K562 (cell line): ENCODE results near the gene CMIP. TPM values are rescaled to one million over a fixed set of nuclear protein-coding genes. Genes with fewer than 3 reads are reported as not detected.
A peak's percentile ranks its signal among the peaks of the same experiment; 100 is the strongest.

ENCODE experiments used
- ATAC-seq: fragments of 200-7000 bp; cut with Tn5 transposase; 3 replicates; pipeline ENCODE4 v1.9.1; 2020; ENCODE audit warnings: moderate library complexity
- BruUV-seq: library from RNA; stranded (reverse); fragments of 400-500 nt; replicated peaks from 2 replicates; lab custom pipeline; 2021; lab: Mats Ljungman, UMichigan
- CTCF ChIA-PET: fragments of 300-600 bp; formaldehyde crosslinking; extraction: SDS; loops from one replicate; lab custom pipeline; 2021; ENCODE audit warnings: low intra/inter-chr PET ratio; lab: Yijun Ruan, JAX
- POLR2A ChIA-PET: fragments of 300-600, 350-650 bp; sonication (Branson Sonifier 250); formaldehyde crosslinking; extraction: SDS; loops from one replicate; lab custom pipeline; 2021; ENCODE audit warnings: antibody characterized with exemption, inconsistent platforms; lab: Yijun Ruan, JAX
- DNase-seq, 4 experiments: peaks; one replicate each; pipeline versions ENCODE4 v3.0.0 to v3.0.0-alpha.2; 2011 to 2018; ENCODE audit warnings: low spot score in 3 of 4, mixed read lengths in 3 of 4; ENCODE audit errors: extremely low read depth in 1 of 4
- FAIRE-seq: peaks from 2 replicates; lab custom pipeline; 2011; peaks lifted over from hg19 to GRCh38; lab: Jason Lieb, UNC
- H2AFZ ChIP-seq: 2 replicates; pipeline ENCODE4 v1.6.0; 2011; ENCODE audit warnings: low read depth, low read length, control low read depth, inconsistent platforms
- H3K27ac ChIP-seq: fragments of 200-600 bp; 3 replicates; pipeline ENCODE4 v1.8.0; 2011; ENCODE audit warnings: low read depth, mild to moderate bottlenecking, control low read depth, inconsistent platforms, low read length, moderate library complexity, mixed read lengths; ENCODE audit errors: extremely low read depth
- H3K27me3 ChIP-seq, 2 experiments: fragments of 300-600 bp in 1 of 2; 2 replicates in 1 of 2; 3 replicates in 1 of 2; pipeline versions ENCODE4 v1.6.0 to v1.8.0; 2011; ENCODE audit warnings: inconsistent platforms in 2 of 2, low read length in 2 of 2, mild to moderate bottlenecking in 1 of 2, mixed read lengths in 1 of 2, moderate library complexity in 1 of 2; ENCODE audit not compliant: control insufficient read depth in 2 of 2, insufficient read depth in 2 of 2
- H3K36me3 ChIP-seq: fragments of 300-600 bp; 3 replicates; pipeline ENCODE4 v1.8.0; 2011; ENCODE audit warnings: mild to moderate bottlenecking, low read length, inconsistent platforms; ENCODE audit not compliant: control insufficient read depth, insufficient read depth
- H3K4me1 ChIP-seq, 2 experiments: fragments of 200-600 bp in 1 of 2; replicated peaks in 1 of 2; 2 replicates in 1 of 2; 3 replicates in 1 of 2; pipeline versions ENCODE4 v1.5.1 to v1.8.0; 2011; ENCODE audit warnings: inconsistent platforms in 2 of 2, low read length in 2 of 2, mild to moderate bottlenecking in 1 of 2, mixed read lengths in 1 of 2, moderate library complexity in 1 of 2; ENCODE audit not compliant: control insufficient read depth in 2 of 2, insufficient read depth in 2 of 2
- H3K4me2 ChIP-seq: 2 replicates; pipeline ENCODE4 v1.6.1; 2011; ENCODE audit warnings: low read length, control low read depth, inconsistent platforms, mixed read lengths; ENCODE audit not compliant: insufficient read depth
- H3K4me3 ChIP-seq: fragments of 200-600 bp; sonication (generic), shearing (Covaris generic); 2 replicates; pipeline ENCODE4 v1.5.1; 2016; ENCODE audit warnings: control low read depth, inconsistent platforms
- H3K79me2 ChIP-seq: fragments of 200-600 bp; 3 replicates; pipeline ENCODE4 v1.8.0; 2011; ENCODE audit warnings: low read length, inconsistent platforms; ENCODE audit not compliant: control insufficient read depth, insufficient read depth
- H3K9ac ChIP-seq, 2 experiments: 2 replicates each; pipeline versions ENCODE4 v1.6.0 to v1.6.1; 2011; ENCODE audit warnings: low read depth in 2 of 2, low read length in 2 of 2, control low read depth in 1 of 2, inconsistent platforms in 1 of 2, mild to moderate bottlenecking in 1 of 2, mixed read lengths in 1 of 2; ENCODE audit not compliant: insufficient read depth in 1 of 2
- H3K9me1 ChIP-seq: one replicate; pipeline ENCODE4 v1.6.0; 2011; ENCODE audit warnings: inconsistent platforms, mild to moderate bottlenecking, low read length, moderate library complexity; ENCODE audit not compliant: control insufficient read depth, insufficient read depth
- H3K9me3 ChIP-seq: replicated peaks from 2 replicates; pipeline ENCODE4 v1.5.1; 2011; ENCODE audit warnings: low read depth, low read length, inconsistent platforms; ENCODE audit not compliant: control insufficient read depth, insufficient read depth
- H4K20me1 ChIP-seq: replicated peaks from 2 replicates; pipeline ENCODE4 v1.6.1; 2011; ENCODE audit warnings: low read length, inconsistent platforms, mixed read lengths; ENCODE audit not compliant: control insufficient read depth, insufficient read depth
- E2F6 ChIP-seq, 2 experiments: IDR thresholded peaks; 2 replicates each; pipeline ENCODE4 v1.6.1; 2011; ENCODE audit warnings: borderline replicate concordance in 1 of 2, control low read depth in 1 of 2, low read depth in 1 of 2, low read length in 1 of 2, mild to moderate bottlenecking in 1 of 2, mixed read lengths in 1 of 2, moderate library complexity in 1 of 2; ENCODE audit not compliant: insufficient read depth in 1 of 2, insufficient read length in 1 of 2, poor library complexity in 1 of 2, severe bottlenecking in 1 of 2; ENCODE audit errors: extremely low read depth in 1 of 2
- FIP1L1 ChIP-seq: fragments of 200-400 bp; formaldehyde crosslinking; IDR thresholded peaks from 2 replicates; pipeline ENCODE4 v1.6.1; 2018; ENCODE audit warnings: mild to moderate bottlenecking, low read depth, low read length; ENCODE audit not compliant: poor library complexity, severe bottlenecking
- FOS ChIP-seq: IDR thresholded peaks from 3 replicates; pipeline ENCODE4 v1.6.1; 2011; ENCODE audit not compliant: insufficient read length; ENCODE audit errors: extremely low read depth
- GABPB2 ChIP-seq: fragments of 250-450 bp; sonication (Bioruptor Pico); conservative IDR thresholded peaks from 2 replicates; pipeline ENCODE4 v1.5.1; 2021; ENCODE audit warnings: mild to moderate bottlenecking
- HINFP ChIP-seq: fragments of 450-650 bp; conservative IDR thresholded peaks from 2 replicates; pipeline ENCODE4 v1.6.1; 2016; ENCODE audit warnings: missing genetic modification characterization, low read depth, mild to moderate bottlenecking, control low read depth, missing compliant biosample characterization
- MCM5 ChIP-seq: fragments of 450-650 bp; IDR thresholded peaks from 2 replicates; pipeline ENCODE4 v1.6.1; 2016; ENCODE audit warnings: low read depth
- SMARCC2 ChIP-seq: fragments of 450-650 bp; IDR thresholded peaks from 2 replicates; pipeline ENCODE4 v1.6.1; 2017; ENCODE audit warnings: antibody characterized with exemption, moderate library complexity, mild to moderate bottlenecking, low read depth
- SNIP1 ChIP-seq: fragments of 450-650 bp; IDR thresholded peaks from 2 replicates; pipeline ENCODE4 v1.7.1; 2017; ENCODE audit warnings: low read depth, mild to moderate bottlenecking
- TAL1 ChIP-seq: fragments of 450-650 bp; IDR thresholded peaks from 2 replicates; pipeline ENCODE4 v1.6.1; 2016; ENCODE audit warnings: mild to moderate bottlenecking
- THRAP3 ChIP-seq: fragments of 450-650 bp; IDR thresholded peaks from 2 replicates; pipeline ENCODE4 v1.6.1; 2016; ENCODE audit warnings: mild to moderate bottlenecking, inconsistent platforms, borderline replicate concordance
- TRIM24 ChIP-seq, 2 experiments: fragments of 450-650 bp; IDR thresholded peaks; 2 replicates each; pipeline ENCODE4 v1.6.1; 2016
- WHSC1 ChIP-seq: IDR thresholded peaks from one replicate; pipeline ENCODE4 v1.6.1; 2012; ENCODE audit warnings: low read length, control low read depth, inconsistent platforms
- XRCC4 ChIP-seq: IDR thresholded peaks from one replicate; pipeline ENCODE4 v1.6.1; 2011; ENCODE audit not compliant: insufficient read depth, insufficient read length; ENCODE audit errors: extremely low read depth
- YBX1 ChIP-seq: fragments of 450-650 bp; IDR thresholded peaks from 2 replicates; pipeline ENCODE4 v1.7.1; 2016; ENCODE audit warnings: mild to moderate bottlenecking
- ZBTB7A ChIP-seq: IDR thresholded peaks from 2 replicates; pipeline ENCODE4 v1.6.1; 2011; ENCODE audit warnings: low read depth, mild to moderate bottlenecking, low read length, moderate library complexity, borderline replicate concordance; ENCODE audit not compliant: control insufficient read depth
- ZNF280A ChIP-seq: fragments of 450-650 bp; IDR thresholded peaks from 2 replicates; pipeline ENCODE4 v1.6.1; 2018; ENCODE audit warnings: mild to moderate bottlenecking, low read depth; ENCODE audit not compliant: partially characterized antibody
- ZNF584 ChIP-seq: fragments of 200-800 bp; sonication (Bioruptor generic); IDR thresholded peaks from 2 replicates; pipeline ENCODE4 v1.6.1; 2016; ENCODE audit warnings: low read depth, mild to moderate bottlenecking, missing genetic modification characterization, missing compliant biosample characterization
- WGBS: fragments of 100-300 bp; shearing (Covaris generic); methylation state at CpG from one replicate; pipeline ENCODE4 v1.1.6; 2016; ENCODE audit warnings: low coverage, mixed read lengths; ENCODE audit not compliant: insufficient coverage; ENCODE audit errors: missing lambda C conversion rate; 5-methylcytosine and 5-hydroxymethylcytosine counted together
- in situ Hi-C: fragments of 300-500 bp; cut with MboI; formaldehyde crosslinking; loops from 4 replicates; pipeline ENCODE4 v1.15.0; 2018; ENCODE audit warnings: inconsistent platforms, mixed read lengths
- intact Hi-C: fragments of 100-400 bp; cut with micrococcal nuclease; formaldehyde crosslinking; loops from 2 replicates; pipeline ENCODE4 v1.14.2; 2022
- polyA plus RNA-seq, 8 experiments: library from polyadenylated mRNA; depleted of rRNA in 4 of 8; stranded (reverse) in 5 of 8; unstranded in 3 of 8; fragments of >200 nt; fragmentation: Nextera tagmentation in 2 of 8; fragmentation: Illumina TruSeq in 1 of 8; extraction: Ambion mirVana in 2 of 8; extraction: Trizol in 1 of 8; gene quantifications; 2 replicates each; pipeline versions ENCODE4 v1.2.1 to v1.2.3, GENCODE V29; 2011 to 2014; ENCODE audit warnings: inconsistent platforms in 1 of 8, missing spikeins in 1 of 8
- total RNA-seq, 7 experiments: library from RNA; depleted of rRNA in 6 of 7; stranded (reverse); fragments of >200 nt in 6 of 7; fragmentation: Illumina TruSeq in 2 of 7; extraction: Trizol in 2 of 7; gene quantifications; 2 replicates each; pipeline versions ENCODE4 v1.2.1 to v1.2.3, GENCODE V29; 2011 to 2021; ENCODE audit warnings: low replicate concordance in 1 of 7

Gene CMIP
- total and polyA plus RNA-seq, 9 of the 15 experiments (the other 6 are each of a cell fraction or from before 2014, with no cell fraction given) = 0.94 to 82.5 (median 10.3) TPM

- Histone ChIP-seq H4K20me1 (peaks cover 7% of the 10 kb centered on the region; the same call in 1 of the 2 replicates), H3K9ac (no peak overlapping the region; a peak in 1 of 4 replicates), H3K27me3 (no peaks in the 10 kb centered on the region), H3K4me1 (peaks cover 52 to 60% of the 10 kb centered on the region in 2 experiments), H3K4me3 (no peak overlapping the region), H3K79me2 (peaks cover 94% of the 10 kb centered on the region), H3K9me3 (no peaks in the 10 kb centered on the region), H3K9me1 (peaks cover 5% of the 10 kb centered on the region), H3K4me2 (no peak overlapping the region), H3K36me3 (peaks cover 27% of the 10 kb centered on the region), H2AFZ (no peak overlapping the region), H3K27ac (peak overlapping the region; percentile 37; the same call in 2 of the 3 replicates)
- intact Hi-C loops = loop anchor here (10.0 kb wide), 2 partner anchors 143 to 203 kb away; no protein-coding TSS in a partner anchor
- ATAC-seq (no peak), DNase-seq (no peak), FAIRE-seq (no peak)
- TF ChIP-seq ZBTB7A = no peak
- no peak for TF ChIP-seq ZNF280A
- peak; percentile 35 for TF ChIP-seq WHSC1
- no peak for TF ChIP-seq SMARCC2
- no peak for TF ChIP-seq GABPB2
- no peak for TF ChIP-seq TRIM24 (IDR thresholded peaks at IDR 0.05)
- no peak for TF ChIP-seq FIP1L1
- TF ChIP-seq THRAP3 = 0 out of 2 replicates have a peak, but pooled peaks have one; percentile 45
- TF ChIP-seq FOS = no peak
- no peak for TF ChIP-seq MCM5
- 0 out of 2 replicates have a peak, but pooled peaks have one; percentile 10 for TF ChIP-seq SNIP1
- no peak for TF ChIP-seq TAL1
- no peak for TF ChIP-seq E2F6 (IDR thresholded peaks at IDR 0.05; ENCODE audit: borderline replicate concordance in 1 of 2, extremely low read depth in 1 of 2, insufficient read depth in 1 of 2, insufficient read length in 1 of 2, low read depth in 1 of 2, low read length in 1 of 2, poor library complexity in 1 of 2, severe bottlenecking in 1 of 2)
- TF ChIP-seq XRCC4 = no peak
- no peak for TF ChIP-seq ZNF584 (CRISPR knock-in tag)
- no peak for TF ChIP-seq HINFP (tag)
- TF ChIP-seq YBX1 = no peak
- in situ Hi-C loops = no loop called here
- no TSS peak for BruUV-seq
- CTCF ChIA-PET = no interaction called here
- 80% methylated on average over 18 of the region's 18 CpGs for WGBS
- POLR2A ChIA-PET = interaction anchor here (0.6 to 1.0 kb wide), 3 partner anchors 8 to 160 kb away, joined by 3 read pairs; no protein-coding TSS in a partner anchor
Observed at GRCh38 chr16:81491541-81492188, 47.1 kb downstream of the CMIP start.
